Neural cell (in vitro differentiated cells): Measurements from ENCODE around the gene OLFM1. TPM values are rescaled to one million over a fixed set of nuclear protein-coding genes. Genes with fewer than 3 reads are reported as not detected.

Source experiments
- H2AFZ ChIP-seq: fragments of 200-600, 300-800 bp; sonication (generic), shearing (Covaris generic); 2 replicates; pipeline ENCODE4 v1.6.0; 2014; ENCODE audit warnings: low read depth, mild to moderate bottlenecking, antibody characterized with exemption, low read length, moderate library complexity
- H3F3A ChIP-seq: fragments of 200-600 bp; shearing (Covaris generic); 2 replicates; pipeline ENCODE4 v1.6.1; 2016; ENCODE audit warnings: mild to moderate bottlenecking, moderate library complexity, mixed read lengths, antibody characterized with exemption, low read length; ENCODE audit not compliant: insufficient read depth, poor library complexity, severe bottlenecking
- H3K27ac ChIP-seq: fragments of 200-600, 300-800 bp; sonication (generic), shearing (Covaris generic); 2 replicates; pipeline ENCODE4 v1.5.1; 2014; ENCODE audit warnings: mild to moderate bottlenecking, low read length, moderate library complexity
- H3K27me3 ChIP-seq: fragments of 300-800, 200-600 bp; sonication (generic), shearing (Covaris generic); 2 replicates; pipeline ENCODE4 v1.6.0; 2014; ENCODE audit warnings: mild to moderate bottlenecking, low read depth, low read length, moderate library complexity; ENCODE audit not compliant: insufficient read depth
- H3K36me3 ChIP-seq: fragments of 300-800, 200-600 bp; sonication (generic), shearing (Covaris generic); 2 replicates; pipeline ENCODE4 v1.5.1; 2014; ENCODE audit warnings: mild to moderate bottlenecking, antibody characterized with exemption, low read length, moderate library complexity; ENCODE audit not compliant: insufficient read depth
- H3K4me2 ChIP-seq: fragments of 300-800, 200-600 bp; sonication (generic), shearing (Covaris generic); 2 replicates; pipeline ENCODE4 v1.6.0; 2014; ENCODE audit warnings: mild to moderate bottlenecking, low read length
- H3K4me3 ChIP-seq: fragments of 300-800, 200-600 bp; sonication (generic), shearing (Covaris generic); 2 replicates; pipeline ENCODE4 v1.5.1; 2014; ENCODE audit warnings: mild to moderate bottlenecking, low read length, moderate library complexity
- H3K79me2 ChIP-seq: fragments of 200-600 bp; shearing (Covaris generic); replicated peaks from 2 replicates; pipeline ENCODE4 v1.6.0; 2014; ENCODE audit warnings: mild to moderate bottlenecking, low read length, moderate library complexity; ENCODE audit not compliant: insufficient read depth
- H3K9ac ChIP-seq: fragments of 300-800, 200-600 bp; sonication (generic), shearing (Covaris generic); 2 replicates; pipeline ENCODE4 v1.6.1; 2016; ENCODE audit warnings: mild to moderate bottlenecking, low read length, mixed read lengths
- H3K9me2 ChIP-seq: fragments of 200-600 bp; shearing (Covaris generic); 2 replicates; pipeline ENCODE4 v1.6.1; 2016; ENCODE audit warnings: mild to moderate bottlenecking, low read length, mixed read lengths; ENCODE audit not compliant: insufficient read depth
- H3K9me3 ChIP-seq: fragments of 200-600, 300-800 bp; sonication (generic), shearing (Covaris generic); 2 replicates; pipeline ENCODE4 v1.6.1; 2016; ENCODE audit warnings: mild to moderate bottlenecking, mixed run types, low read length, moderate library complexity, mixed read lengths
- H4K20me1 ChIP-seq: fragments of 200-600 bp; shearing (Covaris generic); 2 replicates; pipeline ENCODE4 v1.6.1; 2016; ENCODE audit warnings: mild to moderate bottlenecking, mixed run types; ENCODE audit not compliant: insufficient read depth
- CTCF ChIP-seq: fragments of 450-650 bp; IDR thresholded peaks from 2 replicates; pipeline ENCODE4 v1.5.1; 2014; ENCODE audit warnings: antibody characterized with exemption, mild to moderate bottlenecking, moderate library complexity; ENCODE audit not compliant: poor library complexity, severe bottlenecking
- EP300 ChIP-seq: fragments of 450-650 bp; conservative IDR thresholded peaks from 2 replicates; pipeline ENCODE4 v1.6.1; 2014; ENCODE audit warnings: antibody characterized with exemption, mild to moderate bottlenecking, moderate library complexity; ENCODE audit not compliant: poor library complexity, severe bottlenecking
- EZH2 ChIP-seq: fragments of 200-600, 300-800 bp; shearing (Covaris generic), sonication (generic); IDR thresholded peaks from 2 replicates; pipeline ENCODE4 v1.6.1; 2014; ENCODE audit warnings: antibody characterized with exemption, low read length, borderline replicate concordance, mild to moderate bottlenecking; ENCODE audit not compliant: insufficient read depth, poor library complexity, severe bottlenecking
- MXI1 ChIP-seq: fragments of 450-650 bp; conservative IDR thresholded peaks from 2 replicates; pipeline ENCODE4 v1.6.1; 2014; ENCODE audit warnings: antibody characterized with exemption, mild to moderate bottlenecking; ENCODE audit not compliant: poor library complexity, severe bottlenecking
- POLR2AphosphoS5 ChIP-seq: IDR thresholded peaks from 2 replicates; pipeline ENCODE4 v1.6.1; 2012
- RAD21 ChIP-seq: fragments of 450-650 bp; conservative IDR thresholded peaks from 2 replicates; pipeline ENCODE4 v1.6.1; 2014; ENCODE audit warnings: antibody characterized with exemption, mild to moderate bottlenecking, moderate library complexity
- REST ChIP-seq: IDR thresholded peaks from 2 replicates; pipeline ENCODE4 v1.6.1; 2012; ENCODE audit warnings: borderline replicate concordance
- SMC3 ChIP-seq: fragments of 450-650 bp; conservative IDR thresholded peaks from 2 replicates; pipeline ENCODE4 v1.6.1; 2014; ENCODE audit warnings: antibody characterized with exemption, mild to moderate bottlenecking, moderate library complexity; ENCODE audit not compliant: poor library complexity
- TAF1 ChIP-seq: IDR thresholded peaks from 2 replicates; pipeline ENCODE4 v1.6.1; 2012; ENCODE audit warnings: low read depth
- polyA plus RNA-seq: library from polyadenylated mRNA; depleted of rRNA; stranded (reverse); fragments of >200 nt; gene quantifications from 2 replicates; pipeline ENCODE4 v1.2.3, GENCODE V29; 2014

OLFM1 gene
- polyA plus RNA-seq, 1 donor from 2014 or later = 102 TPM

DNA sequence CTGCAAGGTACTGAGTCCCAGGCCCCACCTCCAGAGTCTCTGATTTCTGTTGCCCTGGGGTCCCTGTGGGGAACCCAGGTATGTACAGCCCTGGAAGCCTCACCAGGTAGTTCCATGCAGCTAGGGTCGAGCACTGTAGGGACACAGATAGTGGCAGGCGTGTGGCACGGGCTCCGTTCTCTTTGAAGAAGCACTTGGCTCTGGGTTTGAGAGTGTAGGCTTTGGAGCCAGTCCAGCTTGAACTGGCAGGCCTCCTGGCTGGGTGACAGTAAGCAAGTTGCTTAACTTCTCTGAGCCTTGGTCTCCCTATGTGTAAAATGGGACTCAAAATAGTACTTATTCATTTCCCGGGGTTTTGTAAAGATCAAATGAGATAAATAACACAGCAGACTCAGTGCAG lies 5.6 kb downstream of the OLFM1 start:
- Histone ChIP-seq H3F3A (no peaks in the 10 kb centered on the region), H3K4me3 (no peak overlapping the region), H2AFZ (no peak overlapping the region), H4K20me1 (peaks cover 4% of the 10 kb centered on the region), H3K79me2 (no peaks in the 10 kb centered on the region), H3K9me3 (no peaks in the 10 kb centered on the region), H3K4me2 (no peak overlapping the region), H3K9me2 (no peaks in the 10 kb centered on the region), H3K27me3 (peaks cover 22% of the 10 kb centered on the region), H3K36me3 (no peaks in the 10 kb centered on the region), H3K27ac (no peak overlapping the region), H3K9ac (no peak overlapping the region)
- TF ChIP-seq TAF1 = no peak
- no peak for TF ChIP-seq EP300
- TF ChIP-seq RAD21 = no peak
- TF ChIP-seq CTCF = no peak
- TF ChIP-seq POLR2AphosphoS5 = no peak
- no peak for TF ChIP-seq EZH2

DNA sequence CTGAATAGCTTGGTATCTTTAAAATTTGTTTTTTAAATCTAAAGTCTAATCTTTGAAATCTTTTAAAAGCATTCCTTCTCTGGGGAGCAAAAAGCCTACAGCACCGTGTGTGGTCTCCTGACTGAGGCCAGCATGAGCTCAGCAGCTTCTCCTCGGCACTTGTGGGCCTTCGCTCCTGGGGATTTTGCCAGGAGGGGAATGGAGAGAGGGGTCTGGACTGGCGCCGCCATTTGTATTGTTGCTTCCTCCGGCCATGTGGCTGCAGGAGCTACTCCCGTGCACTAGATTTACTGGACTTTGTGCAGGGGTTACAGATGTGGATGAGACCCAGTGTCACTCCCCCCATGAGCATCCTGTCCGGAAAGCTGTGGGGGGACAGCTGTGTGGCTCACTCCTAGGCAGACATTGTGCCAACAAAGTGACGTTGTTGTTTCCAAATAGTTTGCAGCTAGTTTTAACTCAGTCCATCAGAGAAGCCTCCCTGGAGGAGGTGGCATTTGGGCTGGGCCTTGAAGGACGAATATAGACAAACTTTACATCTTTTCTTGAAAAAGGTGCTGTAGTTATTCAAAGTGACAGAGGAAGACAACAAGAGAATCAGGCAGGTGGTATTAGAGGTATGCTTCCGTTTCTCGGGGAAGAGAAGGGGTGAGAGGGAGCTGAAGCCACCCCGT lies 6.6 kb downstream of the OLFM1 start:
- no peaks in the 10 kb centered on the region for H3K9me3 ChIP-seq
- no peak overlapping the region for H3K4me2 ChIP-seq
- H3K9ac ChIP-seq = no peak overlapping the region
- TF ChIP-seq MXI1 = no peak
- TF ChIP-seq EP300 = no peak
- no peak for TF ChIP-seq RAD21
- no peak for TF ChIP-seq POLR2AphosphoS5
- TF ChIP-seq REST = no peak
- TF ChIP-seq CTCF = no peak
- no peak for TF ChIP-seq EZH2
- TF ChIP-seq TAF1 = no peak
- TF ChIP-seq SMC3 = no peak
- no peaks in the 10 kb centered on the region for H4K20me1 ChIP-seq
- no peak overlapping the region for H3K4me3 ChIP-seq
- H3F3A ChIP-seq = no peaks in the 10 kb centered on the region
- H3K9me2 ChIP-seq = no peaks in the 10 kb centered on the region
- no peaks in the 10 kb centered on the region for H3K79me2 ChIP-seq
- peaks cover 12% of the 10 kb centered on the region for H3K27me3 ChIP-seq
- H2AFZ ChIP-seq = no peak overlapping the region
- H3K27ac ChIP-seq = no peak overlapping the region
- no peaks in the 10 kb centered on the region for H3K36me3 ChIP-seq
